ENCODE measurements around the gene E2F1. TPM values are rescaled to one million over a fixed set of nuclear protein-coding genes. Genes with fewer than 3 reads are reported as not detected.

The E2F1 gene
- polyA plus RNA-seq, 1 experiment = 2.6 TPM

GRCh38 chr20:33696448-33696847 lies 10.3 kb upstream of the E2F1 start:
- H3K9me3 ChIP-seq (ENCODE audit: control insufficient read depth, insufficient read depth, low read length) = peaks cover 13% of the 10 kb centered on the region; the same call in 1 of the 2 replicates
- CTCF ChIA-PET = interaction anchor here (0.5 kb wide), 1 partner anchor 1557 kb away, joined by 8 read pairs; no protein-coding TSS in a partner anchor
- no peak for TF ChIP-seq CTCF (IDR thresholded peaks at IDR 0.05; ENCODE audit: low read depth, low read length)
- H3K4me3 ChIP-seq (ENCODE audit: low read depth, low read length) = no peak overlapping the region
- H3K27me3 ChIP-seq (ENCODE audit: control insufficient read depth, insufficient read depth, low read length) = no peaks in the 10 kb centered on the region
- POLR2A ChIA-PET = interaction anchor here (0.6 kb wide), 1 partner anchor 25 kb away, joined by 10 read pairs; no protein-coding TSS in a partner anchor
- H3K27ac ChIP-seq (ENCODE audit: low read depth, low read length) = no peak overlapping the region
- no peak for DNase-seq (ENCODE audit: low read depth, low spot score)

- POLR2A ChIA-PET = no interaction called here
- H3K27ac ChIP-seq (ENCODE audit: low read depth, low read length) = no peak overlapping the region
- no peak overlapping the region for H3K4me3 ChIP-seq (ENCODE audit: low read depth, low read length)
- no peak for TF ChIP-seq CTCF (IDR thresholded peaks at IDR 0.05; ENCODE audit: low read depth, low read length)
- CTCF ChIA-PET = interaction anchor here (0.5 kb wide), 1 partner anchor 250 kb away, joined by 3 read pairs; no protein-coding TSS in a partner anchor
- H3K27me3 ChIP-seq (ENCODE audit: control insufficient read depth, insufficient read depth, low read length) = no peaks in the 10 kb centered on the region
- DNase-seq (ENCODE audit: low read depth, low spot score) = no peak
- peaks cover 5% of the 10 kb centered on the region; the same call in 1 of the 2 replicates for H3K9me3 ChIP-seq (ENCODE audit: control insufficient read depth, insufficient read depth, low read length)
These were observed 8.4 kb upstream of the E2F1 start for GRCh38 chr20:33694639-33695012.

- DNase-seq (ENCODE audit: low read depth, low spot score) = no peak
- no peak overlapping the region for H3K4me3 ChIP-seq (ENCODE audit: low read depth, low read length)
- no peaks in the 10 kb centered on the region for H3K27me3 ChIP-seq (ENCODE audit: control insufficient read depth, insufficient read depth, low read length)
- CTCF ChIA-PET = interaction anchor here (0.5 kb wide), 1 partner anchor 250 kb away, joined by 3 read pairs; no protein-coding TSS in a partner anchor
- POLR2A ChIA-PET = no interaction called here
- H3K9me3 ChIP-seq (ENCODE audit: control insufficient read depth, insufficient read depth, low read length) = peaks cover 5% of the 10 kb centered on the region; the same call in 1 of the 2 replicates
- H3K27ac ChIP-seq (ENCODE audit: low read depth, low read length) = peak overlapping the region; percentile 2
- no peak for TF ChIP-seq CTCF (IDR thresholded peaks at IDR 0.05; ENCODE audit: low read depth, low read length)
These were observed 7.8 kb upstream of the E2F1 start for GRCh38 chr20:33693741-33694638.

- no peak overlapping the region for H3K27ac ChIP-seq (ENCODE audit: low read depth, low read length)
- H3K4me3 ChIP-seq (ENCODE audit: low read depth, low read length) = no peak overlapping the region
- H3K9me3 ChIP-seq (ENCODE audit: control insufficient read depth, insufficient read depth, low read length) = peaks cover under 1% of the 10 kb centered on the region; the same call in 1 of the 2 replicates
- TF ChIP-seq CTCF (IDR thresholded peaks at IDR 0.05; ENCODE audit: low read depth, low read length) = no peak
- H3K27me3 ChIP-seq (ENCODE audit: control insufficient read depth, insufficient read depth, low read length) = no peaks in the 10 kb centered on the region
- POLR2A ChIA-PET = no interaction called here
- CTCF ChIA-PET = no interaction called here
- DNase-seq (ENCODE audit: low read depth, low spot score) = no peak
These were observed 7.1 kb upstream of the E2F1 start for GRCh38 chr20:33693289-33693688.

GRCh38 chr20:33689973-33690372 lies 3.8 kb upstream of the E2F1 start:
- TF ChIP-seq CTCF (IDR thresholded peaks at IDR 0.05; ENCODE audit: low read depth, low read length) = no peak
- Histone ChIP-seq H3K4me3 (ENCODE audit: low read depth, low read length) (no peak overlapping the region), H3K9me3 (ENCODE audit: control insufficient read depth, insufficient read depth, low read length) (no peaks in the 10 kb centered on the region), H3K27ac (ENCODE audit: low read depth, low read length) (no peak overlapping the region), H3K27me3 (ENCODE audit: control insufficient read depth, insufficient read depth, low read length) (no peaks in the 10 kb centered on the region)
- DNase-seq (ENCODE audit: low read depth, low spot score) = no peak
- ChIA-PET POLR2A (no interaction called here), CTCF (no interaction called here)

All from AG04450 (cell line).